Bronchial epithelial cell (primary cell): ENCODE data around the gene AFF3. TPM values are rescaled to one million over a fixed set of nuclear protein-coding genes. Genes with fewer than 3 reads are reported as not detected.
"Not testable (repeated sequence)": the region's sequence is repeated elsewhere in the genome, so short reads cannot be mapped to it uniquely, and the experiment has no call there.

ENCODE experiments used
- DNase-seq: peaks from one replicate; pipeline ENCODE4 v3.0.0-alpha.2; 2010; ENCODE audit warnings: low read depth
- FAIRE-seq: peaks from 2 replicates; lab custom pipeline; 2011; peaks lifted over from hg19 to GRCh38; lab: Jason Lieb, UNC
- H3K27me3 ChIP-seq: 2 replicates; pipeline ENCODE4 v1.5.1; 2011; ENCODE audit warnings: low read length; ENCODE audit not compliant: control insufficient read depth, insufficient read depth
- H3K36me3 ChIP-seq: 2 replicates; pipeline ENCODE4 v1.5.1; 2011; ENCODE audit warnings: low read length; ENCODE audit not compliant: control insufficient read depth, insufficient read depth
- H3K4me3 ChIP-seq: 2 replicates; pipeline ENCODE4 v1.5.1; 2011; ENCODE audit warnings: mild to moderate bottlenecking, low read depth, low read length, control low read depth
- CTCF ChIP-seq: IDR thresholded peaks from 2 replicates; pipeline ENCODE4 v1.5.1; 2011; ENCODE audit warnings: mild to moderate bottlenecking, moderate library complexity, low read length, control low read depth, inconsistent platforms; ENCODE audit not compliant: insufficient read depth, severe bottlenecking
- total RNA-seq: library from RNA; depleted of rRNA; stranded (reverse); fragments of >200 nt; gene quantifications from 2 replicates; pipeline ENCODE4 v1.2.1, GENCODE V29; 2014

AFF3 gene
- total RNA-seq, 1 donor from 2014 or later: not detected

DNA sequence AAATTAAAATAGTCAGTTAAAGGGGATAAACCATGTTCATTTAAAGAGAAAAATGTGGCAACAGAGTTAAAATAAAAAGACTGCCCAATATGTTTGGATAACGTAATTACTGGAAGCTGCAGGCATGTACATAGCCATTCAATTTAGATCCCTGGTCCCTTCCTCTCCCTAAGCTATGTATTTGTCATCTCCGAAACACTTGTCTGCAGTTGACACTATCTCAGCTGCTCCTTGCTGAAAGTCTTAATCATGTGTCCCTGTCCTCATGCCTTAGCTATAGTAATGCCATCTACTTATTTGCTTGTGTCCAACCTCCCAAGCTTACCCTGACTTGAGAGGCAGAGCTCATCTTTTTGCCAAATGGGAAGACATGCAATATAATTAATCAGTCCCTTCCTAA is 478.7 kb downstream of the AFF3 start:
- FAIRE-seq: no peak
- TF ChIP-seq CTCF: no peak
- H3K27me3 ChIP-seq: no peaks in the 10 kb centered on the region
- no peak overlapping the region for H3K4me3 ChIP-seq
- no peak for DNase-seq
- H3K36me3 ChIP-seq: no peaks in the 10 kb centered on the region

GRCh38 chr2:99662761-99663341 is 479.5 kb downstream of the AFF3 start:
- Histone ChIP-seq H3K36me3 (no peaks in the 10 kb centered on the region), H3K4me3 (no peak overlapping the region), H3K27me3 (no peaks in the 10 kb centered on the region)
- FAIRE-seq (no peak), DNase-seq (peak; percentile 10)
- no peak for TF ChIP-seq CTCF

DNA sequence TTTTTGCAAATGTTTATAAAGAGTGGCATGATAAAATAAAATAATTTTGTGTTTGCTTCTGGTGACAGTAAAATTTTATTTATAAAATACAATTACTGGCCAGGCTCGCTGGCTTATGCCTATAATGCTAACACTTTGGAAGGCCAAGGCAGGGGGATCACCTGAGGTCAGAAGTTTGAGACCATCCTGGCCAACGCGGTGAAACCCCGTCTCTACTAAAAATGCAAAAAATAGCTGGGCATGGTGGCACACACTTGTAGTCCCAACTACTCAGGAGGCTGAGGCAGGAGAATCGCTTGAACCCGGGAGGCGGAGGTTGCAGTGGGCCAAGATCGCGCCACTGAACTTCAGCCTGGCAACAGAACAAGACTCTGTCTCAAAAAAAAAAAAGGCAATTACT is 480.6 kb downstream of the AFF3 start:
- H3K27me3 ChIP-seq, FAIRE-seq, H3K4me3 ChIP-seq, H3K36me3 ChIP-seq, DNase-seq: not testable (repeated sequence)

DNA sequence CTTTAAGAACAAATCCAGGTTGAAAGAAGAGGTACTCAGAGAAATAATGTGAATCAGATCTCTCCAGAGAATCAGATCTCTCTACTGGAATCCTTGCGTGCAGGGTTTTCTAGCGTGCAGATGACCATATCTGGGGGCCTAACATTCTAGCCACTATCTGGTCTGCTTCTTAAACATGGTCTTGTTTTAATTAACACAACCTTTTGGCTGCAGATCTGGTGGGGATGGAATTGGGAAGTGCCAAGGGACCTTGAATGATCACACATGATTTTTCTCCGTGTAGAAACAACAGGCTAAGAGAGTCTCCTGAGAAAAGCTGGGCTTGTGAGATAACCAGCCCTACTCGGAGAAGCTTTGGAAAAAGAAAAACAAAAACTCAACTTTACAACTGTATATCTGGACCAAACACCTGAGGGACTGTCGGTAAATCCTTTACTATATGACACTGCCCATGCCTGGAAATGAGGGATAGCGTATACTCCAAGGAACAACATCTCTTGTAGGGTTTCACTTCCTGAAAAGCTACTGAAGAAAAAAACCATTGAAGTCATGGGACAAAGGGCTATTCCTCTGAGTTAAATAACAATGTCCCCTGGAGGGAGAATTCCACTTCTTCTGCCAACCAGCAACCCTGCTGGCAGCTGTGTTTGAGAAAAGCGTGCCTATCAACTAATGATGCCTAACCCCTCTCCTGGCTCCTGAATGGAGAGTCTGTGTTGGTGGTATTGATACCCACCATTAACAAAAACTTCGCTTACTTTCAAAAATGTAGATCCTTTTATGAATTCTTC is 481.6 kb downstream of the AFF3 start:
- DNase-seq (no peak), FAIRE-seq (no peak)
- no peak for TF ChIP-seq CTCF
- H3K36me3 ChIP-seq: no peaks in the 10 kb centered on the region
- no peaks in the 10 kb centered on the region for H3K27me3 ChIP-seq
- H3K4me3 ChIP-seq: no peak overlapping the region

GRCh38 chr2:99659874-99660273 is 482.5 kb downstream of the AFF3 start:
- H3K36me3 ChIP-seq: no peaks in the 10 kb centered on the region
- H3K4me3 ChIP-seq: no peak overlapping the region
- peak; percentile 75 for FAIRE-seq
- DNase-seq: no peak
- TF ChIP-seq CTCF: no peak
- H3K27me3 ChIP-seq: no peaks in the 10 kb centered on the region

GRCh38 chr2:99657691-99658258 is 484.6 kb downstream of the AFF3 start:
- FAIRE-seq (no peak), DNase-seq (no peak)
- Histone ChIP-seq H3K36me3 (no peaks in the 10 kb centered on the region), H3K4me3 (no peak overlapping the region), H3K27me3 (no peaks in the 10 kb centered on the region)
- TF ChIP-seq CTCF: no peak
